Amygdala (tissue), 56 donors: ENCODE data around the gene LDAH.

Experiments
- DNase-seq, 56 donors: peaks; one replicate each; lab custom pipeline; 2025; lab: John Stamatoyannopoulos, UW

The LDAH gene

DNA sequence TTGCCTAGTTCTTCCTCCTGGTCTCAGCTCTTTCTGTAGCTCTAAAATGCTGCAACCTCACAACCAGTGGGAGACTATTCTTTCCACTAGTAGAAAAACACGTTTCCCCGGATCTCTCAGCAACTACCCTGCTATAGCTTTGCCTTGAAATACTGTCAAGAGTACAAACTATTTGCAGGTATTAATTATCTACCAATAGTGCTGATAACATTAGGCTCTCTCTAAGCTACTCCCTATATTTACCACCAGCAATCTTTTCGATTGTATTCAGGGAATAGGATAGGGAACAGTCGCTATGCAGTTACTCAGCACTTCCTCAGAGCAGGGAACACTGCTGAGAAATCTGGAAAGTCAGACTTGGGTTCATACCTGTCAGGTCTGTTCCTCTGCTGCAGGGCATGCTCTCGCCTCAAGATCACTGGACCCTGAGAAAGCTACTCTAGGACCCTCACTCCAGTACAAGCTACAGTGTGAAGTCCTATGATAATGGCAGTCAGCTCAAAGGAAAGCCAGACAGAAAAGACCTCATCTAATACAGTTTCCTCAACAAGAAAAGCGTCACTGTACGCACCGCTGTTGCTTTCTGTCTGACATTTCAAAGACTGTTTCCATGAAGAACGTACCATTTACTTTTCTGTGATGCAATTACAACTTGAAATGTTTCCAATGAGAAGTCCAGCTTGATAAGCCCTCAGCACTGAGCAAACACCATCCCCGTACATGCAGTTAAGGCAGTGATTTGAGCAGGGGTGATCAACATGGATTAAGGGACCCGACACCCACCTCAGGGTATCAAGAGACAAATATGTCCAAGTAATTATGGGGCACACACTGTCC, 133.3 kb downstream of the LDAH start:
- DNase-seq: no peak

DNA sequence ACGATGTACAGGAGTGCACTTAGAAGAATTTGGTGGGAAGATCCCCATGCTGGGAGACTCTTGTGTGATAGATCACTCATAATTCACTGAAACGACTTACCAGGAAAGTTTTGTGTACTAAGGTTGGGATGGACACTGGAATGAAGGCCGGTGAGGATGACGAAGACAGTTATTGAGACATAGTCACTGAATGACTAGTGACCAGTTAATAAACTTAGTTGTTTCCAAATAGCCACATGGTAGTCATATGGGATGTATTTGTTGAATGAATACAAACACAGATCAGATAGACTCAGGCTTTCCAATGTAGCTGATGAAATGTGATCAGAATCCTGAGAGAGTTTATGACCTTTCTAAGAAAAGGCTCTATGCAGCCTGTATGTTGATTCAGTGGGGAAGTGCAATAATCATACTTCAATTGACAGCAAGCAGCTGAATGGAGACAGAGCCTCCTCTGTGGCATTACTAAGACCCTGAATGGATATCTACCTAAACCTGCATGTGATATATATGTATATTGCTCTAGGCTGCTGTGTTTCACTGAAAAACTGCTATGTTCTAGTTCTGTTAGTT, 135.6 kb downstream of the LDAH start:
- no peak for DNase-seq

GRCh38 chr2:20684581-20685063, 138.3 kb downstream of the LDAH start:
- no peak for DNase-seq

- no peak for DNase-seq
These were observed 140.6 kb downstream of the LDAH start for GRCh38 chr2:20682167-20682920.

DNA sequence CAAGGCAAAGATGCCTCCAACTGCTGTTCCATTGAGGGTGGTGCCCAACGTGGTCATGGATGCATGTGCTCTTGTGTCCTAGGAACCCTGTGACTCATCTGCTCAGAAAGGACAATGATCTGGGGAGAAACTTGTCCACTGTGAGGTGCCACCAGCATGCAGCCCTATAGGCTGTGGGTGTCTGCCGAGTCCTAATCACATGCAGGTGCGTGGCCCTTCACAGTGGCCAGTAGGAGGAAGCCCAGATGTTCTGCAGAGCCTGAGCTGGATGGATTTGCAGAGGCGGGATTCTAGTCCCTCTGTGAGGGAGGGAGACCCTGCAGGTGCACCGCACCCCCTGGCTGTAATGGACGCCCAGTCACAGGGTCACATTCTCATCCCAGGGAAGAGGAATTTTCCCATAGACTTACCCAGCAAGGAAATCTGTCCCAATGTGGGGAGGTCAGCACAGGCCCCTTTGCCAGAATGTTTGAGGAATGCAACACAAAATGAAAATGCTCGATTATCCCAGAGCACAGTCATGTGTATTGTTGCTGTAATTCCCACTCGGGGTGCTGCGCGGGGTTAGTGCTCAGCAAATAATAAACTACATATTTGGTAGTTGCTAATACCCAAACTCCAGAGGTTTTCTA, 142.0 kb downstream of the LDAH start:
- DNase-seq: no peak

DNA sequence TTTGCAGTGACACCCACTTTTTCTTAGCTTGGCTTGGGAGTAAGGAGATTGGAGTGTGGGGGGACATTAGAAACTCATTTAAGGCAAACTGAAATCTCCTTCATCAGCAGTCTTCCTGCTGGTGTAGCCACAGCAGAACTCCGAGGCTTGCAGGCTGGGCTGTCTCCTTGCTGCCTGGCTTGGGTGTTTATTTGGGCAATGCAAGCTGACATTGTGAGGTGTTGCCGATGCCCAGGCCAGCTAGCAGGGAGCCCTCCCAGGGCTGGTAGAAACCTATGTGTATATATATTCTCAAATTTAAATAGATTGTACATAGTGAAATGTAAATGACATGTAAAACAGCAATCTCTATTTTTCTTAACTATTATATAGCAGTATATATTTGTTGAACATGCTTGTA, 144.1 kb downstream of the LDAH start:
- DNase-seq: no peak

GRCh38 chr2:20678086-20678395, 144.9 kb downstream of the LDAH start:
- no peak for DNase-seq

- no peak for DNase-seq
These were observed 145.4 kb downstream of the LDAH start for GRCh38 chr2:20677301-20678085.

- DNase-seq: no peak
These were observed 146.3 kb downstream of the LDAH start for GRCh38 chr2:20676353-20677215.

- DNase-seq: no peak
These were observed 147.1 kb downstream of the LDAH start for GRCh38 chr2:20675701-20676352.

DNA sequence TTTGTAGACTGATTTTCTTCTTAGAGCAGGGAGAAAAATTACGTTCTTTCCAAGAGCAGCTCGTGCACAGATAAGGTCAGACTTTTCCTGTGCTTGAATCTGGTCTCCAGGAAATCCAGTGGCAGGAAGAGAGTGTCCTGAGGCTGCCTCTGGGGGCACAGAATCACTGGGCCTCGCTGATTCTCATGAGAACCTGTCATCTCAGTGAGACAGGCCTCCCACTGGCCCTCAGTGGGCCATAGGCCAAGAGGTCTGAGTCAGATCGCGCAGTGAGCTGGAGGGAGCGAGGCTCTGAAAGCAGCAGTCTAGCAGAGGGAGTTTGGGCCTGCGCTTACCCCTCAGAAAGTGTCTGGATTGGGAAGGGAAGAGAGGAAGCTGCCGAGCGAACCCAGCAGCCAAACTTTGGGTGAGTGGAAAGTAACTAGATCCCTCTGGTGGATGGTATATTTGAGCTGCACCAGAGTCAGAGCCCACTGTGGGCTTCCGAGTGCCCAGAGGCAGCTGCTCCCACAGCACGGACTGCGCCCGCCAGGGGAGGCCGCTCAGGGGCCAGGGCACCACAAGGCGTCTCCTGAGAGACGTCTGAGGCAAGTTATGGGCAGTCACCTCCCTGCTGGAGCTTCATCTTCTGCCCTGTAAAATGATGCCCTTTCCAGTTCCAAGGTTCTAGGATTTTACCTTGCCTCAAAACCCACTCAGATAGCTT, 147.8 kb downstream of the LDAH start:
- no peak for DNase-seq

- DNase-seq: no peak
These were observed 148.5 kb downstream of the LDAH start for GRCh38 chr2:20674309-20674965.

GRCh38 chr2:20673686-20674308, 149.1 kb downstream of the LDAH start:
- no peak for DNase-seq

GRCh38 chr2:20672201-20672951, 150.5 kb downstream of the LDAH start:
- DNase-seq: no peak

- no peak for DNase-seq
These were observed 151.2 kb downstream of the LDAH start for GRCh38 chr2:20671736-20672080.

GRCh38 chr2:20671036-20671735, 151.7 kb downstream of the LDAH start:
- no peak for DNase-seq
